Keratinocyte (primary cell): ENCODE data around the gene SF3A2. TPM values are rescaled to one million over a fixed set of nuclear protein-coding genes. Genes with fewer than 3 reads are reported as not detected.
A peak's percentile ranks its signal among the peaks of the same experiment; 100 is the strongest.

Experiments used
- DNase-seq: peaks from one replicate; pipeline ENCODE4 v3.0.0-alpha.2; 2011; ENCODE audit warnings: low read depth, missing footprints, low spot score
- FAIRE-seq: peaks from 2 replicates; lab custom pipeline; 2011; peaks lifted over from hg19 to GRCh38; lab: Jason Lieb, UNC
- H2AFZ ChIP-seq: 2 replicates; pipeline ENCODE4 v1.6.0; 2012; ENCODE audit warnings: low read length, control low read depth, inconsistent platforms; ENCODE audit not compliant: control insufficient read depth
- H3K27ac ChIP-seq: 2 replicates; pipeline ENCODE4 v1.5.1; 2011; ENCODE audit warnings: low read length; ENCODE audit not compliant: control insufficient read depth, insufficient read depth
- H3K27me3 ChIP-seq: 3 replicates; pipeline ENCODE4 v1.6.0; 2011; ENCODE audit warnings: low read length; ENCODE audit not compliant: control insufficient read depth, insufficient read depth; ENCODE audit errors: extremely low read depth
- H3K36me3 ChIP-seq, 2 experiments: 2 replicates in 1 of 2; 3 replicates in 1 of 2; pipeline ENCODE4 v1.5.1; 2011; ENCODE audit warnings: low read length in 2 of 2, mild to moderate bottlenecking in 1 of 2; ENCODE audit not compliant: control insufficient read depth in 2 of 2, insufficient read depth in 2 of 2; ENCODE audit errors: extremely low read depth in 1 of 2
- H3K4me1 ChIP-seq: 3 replicates; pipeline ENCODE4 v1.5.1; 2011; ENCODE audit warnings: low read length; ENCODE audit not compliant: control insufficient read depth, insufficient read depth; ENCODE audit errors: extremely low read depth
- H3K4me2 ChIP-seq: 3 replicates; pipeline ENCODE4 v1.6.0; 2011; ENCODE audit warnings: low read depth, low read length; ENCODE audit not compliant: control insufficient read depth, insufficient read depth; ENCODE audit errors: extremely low read depth
- H3K4me3 ChIP-seq, 3 experiments: fragments of 200-600 bp in 1 of 3; sonication (generic) in 1 of 3; 2 replicates in 2 of 3; 3 replicates in 1 of 3; pipeline ENCODE4 v1.5.1; 2011 to 2016; ENCODE audit warnings: low read length in 3 of 3, mild to moderate bottlenecking in 3 of 3, control low read depth in 2 of 3, inconsistent platforms in 1 of 3, low read depth in 1 of 3, mixed read lengths in 1 of 3, mixed run types in 1 of 3, moderate library complexity in 1 of 3; ENCODE audit not compliant: control insufficient read depth in 2 of 3, insufficient read depth in 2 of 3; ENCODE audit errors: extremely low read depth in 1 of 3
- H3K79me2 ChIP-seq: 2 replicates; pipeline ENCODE4 v1.6.0; 2012; ENCODE audit warnings: low read length; ENCODE audit not compliant: control insufficient read depth, insufficient read depth
- H3K9ac ChIP-seq: 3 replicates; pipeline ENCODE4 v1.6.0; 2011; ENCODE audit warnings: low read length; ENCODE audit not compliant: control insufficient read depth, insufficient read depth; ENCODE audit errors: extremely low read depth
- H3K9me1 ChIP-seq: 3 replicates; pipeline ENCODE4 v1.6.0; 2011; ENCODE audit warnings: low read length; ENCODE audit not compliant: control insufficient read depth, insufficient read depth; ENCODE audit errors: extremely low read depth
- H3K9me3 ChIP-seq: 2 replicates; pipeline ENCODE4 v1.5.1; 2012; ENCODE audit warnings: low read depth, low read length; ENCODE audit not compliant: control insufficient read depth
- H4K20me1 ChIP-seq: 3 replicates; pipeline ENCODE4 v1.6.0; 2011; ENCODE audit warnings: low read length; ENCODE audit not compliant: control insufficient read depth, insufficient read depth; ENCODE audit errors: extremely low read depth
- CTCF ChIP-seq, 3 experiments: IDR thresholded peaks in 1 of 3; conservative IDR thresholded peaks in 1 of 3; optimal IDR thresholded peaks in 1 of 3; 2 replicates in 2 of 3; 3 replicates in 1 of 3; pipeline versions ENCODE3 to v1.5.1; 2011; ENCODE audit warnings: low read length in 3 of 3, mild to moderate bottlenecking in 3 of 3, moderate library complexity in 2 of 3, control low read depth in 1 of 3, inconsistent platforms in 1 of 3; ENCODE audit not compliant: insufficient read depth in 2 of 3; ENCODE audit errors: extremely low read depth in 1 of 3
- EZH2 ChIP-seq: IDR thresholded peaks from one replicate; pipeline ENCODE4 v1.6.1; 2012; ENCODE audit warnings: inconsistent platforms, mild to moderate bottlenecking, low read length, moderate library complexity
- dilution Hi-C: fragments of 300-500 bp; cut with MboI; formaldehyde crosslinking; loops from one replicate; pipeline ENCODE4 v1.7.0; 2020; ENCODE audit warnings: low sequenced_read_pairs; ENCODE audit not compliant: extremely low pct_ligation_motif_present
- polyA plus RNA-seq, 5 experiments: library from polyadenylated mRNA; depleted of rRNA in 3 of 5; stranded (reverse) in 3 of 5; stranded (forward) in 1 of 5; unstranded in 1 of 5; fragments of >200 nt; gene quantifications; 1 replicate in 1 of 5; 2 replicates in 3 of 5; 3 replicates in 1 of 5; pipeline versions ENCODE4 v1.2.1 to v1.2.3, GENCODE V29; 2011 to 2012; ENCODE audit warnings: missing spikeins in 2 of 5, low read depth in 1 of 5, low replicate concordance in 1 of 5

Gene SF3A2
- polyA plus RNA-seq, 1 donor (not counting 4 experiments of a cell fraction or from before 2014, with no cell fraction given) = 4.7 TPM

GRCh38 chr19:2290441-2291184 is 54.0 kb downstream of the SF3A2 start:
- H3K27me3 ChIP-seq = peaks cover 77% of the 10 kb centered on the region
- dilution Hi-C loops = no loop called here
- no peaks in the 10 kb centered on the region for H4K20me1 ChIP-seq
- H3K4me1 ChIP-seq = no peaks in the 10 kb centered on the region
- H3K9me3 ChIP-seq = no peaks in the 10 kb centered on the region
- H3K9me1 ChIP-seq = no peaks in the 10 kb centered on the region
- no peak overlapping the region for H3K9ac ChIP-seq
- H3K4me2 ChIP-seq = peak overlapping the region; percentile 56
- no peaks in the 10 kb centered on the region for H3K79me2 ChIP-seq
- H3K36me3 ChIP-seq = no peaks in the 10 kb centered on the region
- no peak for TF ChIP-seq CTCF (optimal IDR thresholded peaks at IDR 0.05 in 1 of 3, IDR thresholded peaks at IDR 0.05 in 1 of 3, conservative IDR thresholded peaks at IDR 0.05 in 1 of 3; ENCODE audit: extremely low read depth in 1 of 3, insufficient read depth in 2 of 3, low read length in 3 of 3)
- TF ChIP-seq EZH2 = peak; percentile 2
- H3K27ac ChIP-seq = no peak overlapping the region
- H3K4me3 ChIP-seq = no peak overlapping the region
- H2AFZ ChIP-seq = no peak overlapping the region
- FAIRE-seq = no peak
- no peak for DNase-seq

- FAIRE-seq (no peak), DNase-seq (no peak)
- no peak overlapping the region for H3K4me3 ChIP-seq
- TF ChIP-seq CTCF (optimal IDR thresholded peaks at IDR 0.05 in 1 of 3, IDR thresholded peaks at IDR 0.05 in 1 of 3, conservative IDR thresholded peaks at IDR 0.05 in 1 of 3; ENCODE audit: extremely low read depth in 1 of 3, insufficient read depth in 2 of 3, low read length in 3 of 3) (no peak), EZH2 (peak; percentile 77)
- H3K79me2 ChIP-seq = no peaks in the 10 kb centered on the region
- dilution Hi-C loops = no loop called here
- H3K4me2 ChIP-seq = peak overlapping the region; percentile 29
- H3K27ac ChIP-seq = no peak overlapping the region
- no peaks in the 10 kb centered on the region for H3K9me3 ChIP-seq
- H3K9ac ChIP-seq = no peak overlapping the region
- H3K4me1 ChIP-seq = no peaks in the 10 kb centered on the region
- H2AFZ ChIP-seq = no peak overlapping the region
- no peaks in the 10 kb centered on the region for H4K20me1 ChIP-seq
- no peaks in the 10 kb centered on the region for H3K36me3 ChIP-seq
- peaks cover 83% of the 10 kb centered on the region for H3K27me3 ChIP-seq
- H3K9me1 ChIP-seq = no peaks in the 10 kb centered on the region
Measured at GRCh38 chr19:2291185-2291751, 54.6 kb downstream of the SF3A2 start.
